Lower leg skin (tissue), 3 donors: ENCODE data around the gene TFAP2A.

Experiments
- POLR2A ChIP-seq, 2 donors: fragments of 450-650 bp; IDR thresholded peaks; one replicate each; pipeline ENCODE4 v1.6.1; 2016 to 2017; ENCODE audit warnings: antibody characterized with exemption in 2 of 2, mild to moderate bottlenecking in 1 of 2, moderate library complexity in 1 of 2
- TF ChIP-seq, protein P1 (sequence below), 3 donors: fragments of 450-650 bp; IDR thresholded peaks; one replicate each; pipeline ENCODE4 v1.5.1; 2016; ENCODE audit warnings: antibody characterized with exemption in 3 of 3, mild to moderate bottlenecking in 3 of 3, moderate library complexity in 2 of 3

DNA sequence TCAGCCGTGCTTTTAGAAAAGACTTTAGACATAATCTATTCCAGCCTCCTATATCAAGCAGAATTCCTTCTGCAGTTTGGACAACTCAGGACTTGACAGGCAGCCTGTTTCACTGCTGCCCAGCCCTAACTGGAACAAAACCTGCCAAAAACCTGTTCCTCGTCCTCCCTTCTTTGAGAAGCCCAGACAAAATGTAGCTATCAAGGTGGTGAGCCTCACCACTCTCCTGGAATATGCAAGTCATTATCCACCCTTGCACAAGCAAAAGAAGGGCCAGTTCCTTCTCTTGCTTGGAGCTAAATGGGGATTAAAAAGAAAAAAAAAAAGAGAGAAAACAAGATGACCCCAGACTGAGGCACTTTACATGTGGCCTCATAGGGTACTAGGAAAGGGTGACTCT is 64.2 kb downstream of the TFAP2A start:
- TF ChIP-seq POLR2A (IDR thresholded peaks at IDR 0.05): no peak
- TF ChIP-seq, protein P1, sequence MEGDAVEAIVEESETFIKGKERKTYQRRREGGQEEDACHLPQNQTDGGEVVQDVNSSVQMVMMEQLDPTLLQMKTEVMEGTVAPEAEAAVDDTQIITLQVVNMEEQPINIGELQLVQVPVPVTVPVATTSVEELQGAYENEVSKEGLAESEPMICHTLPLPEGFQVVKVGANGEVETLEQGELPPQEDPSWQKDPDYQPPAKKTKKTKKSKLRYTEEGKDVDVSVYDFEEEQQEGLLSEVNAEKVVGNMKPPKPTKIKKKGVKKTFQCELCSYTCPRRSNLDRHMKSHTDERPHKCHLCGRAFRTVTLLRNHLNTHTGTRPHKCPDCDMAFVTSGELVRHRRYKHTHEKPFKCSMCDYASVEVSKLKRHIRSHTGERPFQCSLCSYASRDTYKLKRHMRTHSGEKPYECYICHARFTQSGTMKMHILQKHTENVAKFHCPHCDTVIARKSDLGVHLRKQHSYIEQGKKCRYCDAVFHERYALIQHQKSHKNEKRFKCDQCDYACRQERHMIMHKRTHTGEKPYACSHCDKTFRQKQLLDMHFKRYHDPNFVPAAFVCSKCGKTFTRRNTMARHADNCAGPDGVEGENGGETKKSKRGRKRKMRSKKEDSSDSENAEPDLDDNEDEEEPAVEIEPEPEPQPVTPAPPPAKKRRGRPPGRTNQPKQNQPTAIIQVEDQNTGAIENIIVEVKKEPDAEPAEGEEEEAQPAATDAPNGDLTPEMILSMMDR (IDR thresholded peaks at IDR 0.05): no peak
